GM18498 (cell line): ENCODE results near the gene AKNAD1.
"Not testable (repeated sequence)": the region's sequence is repeated elsewhere in the genome, so short reads cannot be mapped to it uniquely, and the experiment has no call there.

Experiments used
- ATAC-seq: cut with Tn5 transposase; IDR thresholded peaks from one replicate; pipeline ENCODE4 v1.9.1; 2021; ENCODE audit warnings: mild to moderate bottlenecking, moderate library complexity; ENCODE audit not compliant: unreplicated experiment

Gene AKNAD1

GRCh38 chr1:108785880-108786279 lies 71.0 kb downstream of the AKNAD1 start:
- ATAC-seq, result no peak

- no peak for ATAC-seq
Measured at GRCh38 chr1:108785264-108785663, 71.6 kb downstream of the AKNAD1 start.

GRCh38 chr1:108781575-108781944 lies 75.3 kb downstream of the AKNAD1 start:
- ATAC-seq, result not testable (repeated sequence)

- no peak for ATAC-seq
Measured at GRCh38 chr1:108780937-108781574, 75.8 kb downstream of the AKNAD1 start.

DNA sequence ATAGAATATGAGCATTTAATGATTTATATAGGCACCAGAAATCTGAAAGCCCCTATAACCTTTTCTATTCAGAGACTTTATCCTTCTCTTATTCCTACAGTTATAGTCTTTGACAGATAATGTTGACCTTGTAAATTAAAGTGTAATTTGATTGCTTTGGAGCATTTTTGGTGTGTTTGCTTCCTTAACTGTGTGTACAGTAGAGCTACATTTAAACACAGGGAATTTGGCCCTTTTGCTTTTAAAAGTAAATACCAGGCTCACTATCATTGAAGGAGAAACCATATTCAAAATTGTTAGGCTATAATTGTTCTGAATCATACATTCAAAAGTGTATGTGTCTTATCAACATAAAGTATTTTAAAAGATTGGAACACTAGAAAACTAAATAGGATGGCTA lies 77.4 kb downstream of the AKNAD1 start:
- no peak for ATAC-seq

- ATAC-seq, result no peak
Measured at GRCh38 chr1:108777839-108778238, 79.1 kb downstream of the AKNAD1 start.

DNA sequence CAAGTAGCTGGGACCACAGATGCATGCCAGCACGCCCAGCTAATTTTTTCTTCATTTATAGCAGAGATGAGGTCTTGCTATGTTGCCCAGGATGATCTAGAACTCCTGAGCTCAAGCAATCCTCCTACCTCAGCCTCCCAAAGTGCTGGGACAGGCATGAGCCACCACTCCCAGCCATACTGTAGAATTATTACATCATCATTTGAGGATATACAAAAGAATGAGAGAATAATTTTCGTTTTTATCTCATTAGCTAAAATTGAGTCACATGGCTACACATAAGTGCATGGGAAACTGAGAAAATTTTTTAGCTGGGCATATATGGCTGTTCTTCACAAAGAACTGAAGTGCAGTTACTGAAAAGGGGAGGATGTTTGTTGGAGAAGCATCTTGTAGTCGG lies 89.2 kb downstream of the AKNAD1 start:
- ATAC-seq, result no peak

DNA sequence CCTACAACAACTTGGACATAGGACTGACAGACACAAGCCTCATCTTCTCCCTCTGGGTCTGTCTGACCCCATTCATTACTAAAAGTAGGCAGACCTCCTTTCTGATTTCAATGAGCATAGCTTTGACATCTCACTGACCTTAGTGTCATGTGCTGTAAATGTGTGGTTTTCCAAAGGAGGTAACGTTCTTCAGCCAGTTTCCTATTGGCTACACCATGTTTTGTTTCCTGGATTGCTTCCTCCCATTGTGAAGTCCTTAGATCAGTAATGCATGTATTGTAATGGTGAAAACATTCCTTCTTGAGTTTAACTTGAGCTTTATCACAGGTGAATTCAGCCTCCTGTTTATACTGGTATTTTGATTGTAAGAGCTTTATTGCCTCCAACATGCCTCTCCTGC lies 89.8 kb downstream of the AKNAD1 start:
- no peak for ATAC-seq
